Epithelial cell of esophagus (primary cell): ENCODE data around the gene GPI.

ENCODE experiments used
- DNase-seq: peaks from one replicate; pipeline ENCODE4 v3.0.0; 2010; ENCODE audit warnings: low read depth
- H3K4me3 ChIP-seq: 2 replicates; pipeline ENCODE4 v1.5.1; 2011; ENCODE audit warnings: mild to moderate bottlenecking, low read length, control low read depth
- TF ChIP-seq, protein P1 (sequence below): IDR thresholded peaks from 2 replicates; pipeline ENCODE4 v1.5.1; 2011; ENCODE audit warnings: low read depth, mild to moderate bottlenecking, low read length, control low read depth, inconsistent platforms; ENCODE audit not compliant: insufficient read depth; ENCODE audit errors: missing control alignments

GPI gene

GRCh38 chr19:34359954-34360315 lies 5.1 kb upstream of the GPI start:
- TF ChIP-seq, protein P1, sequence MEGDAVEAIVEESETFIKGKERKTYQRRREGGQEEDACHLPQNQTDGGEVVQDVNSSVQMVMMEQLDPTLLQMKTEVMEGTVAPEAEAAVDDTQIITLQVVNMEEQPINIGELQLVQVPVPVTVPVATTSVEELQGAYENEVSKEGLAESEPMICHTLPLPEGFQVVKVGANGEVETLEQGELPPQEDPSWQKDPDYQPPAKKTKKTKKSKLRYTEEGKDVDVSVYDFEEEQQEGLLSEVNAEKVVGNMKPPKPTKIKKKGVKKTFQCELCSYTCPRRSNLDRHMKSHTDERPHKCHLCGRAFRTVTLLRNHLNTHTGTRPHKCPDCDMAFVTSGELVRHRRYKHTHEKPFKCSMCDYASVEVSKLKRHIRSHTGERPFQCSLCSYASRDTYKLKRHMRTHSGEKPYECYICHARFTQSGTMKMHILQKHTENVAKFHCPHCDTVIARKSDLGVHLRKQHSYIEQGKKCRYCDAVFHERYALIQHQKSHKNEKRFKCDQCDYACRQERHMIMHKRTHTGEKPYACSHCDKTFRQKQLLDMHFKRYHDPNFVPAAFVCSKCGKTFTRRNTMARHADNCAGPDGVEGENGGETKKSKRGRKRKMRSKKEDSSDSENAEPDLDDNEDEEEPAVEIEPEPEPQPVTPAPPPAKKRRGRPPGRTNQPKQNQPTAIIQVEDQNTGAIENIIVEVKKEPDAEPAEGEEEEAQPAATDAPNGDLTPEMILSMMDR = no peak
- H3K4me3 ChIP-seq = peak overlapping the region; percentile 47
- no peak for DNase-seq

DNA sequence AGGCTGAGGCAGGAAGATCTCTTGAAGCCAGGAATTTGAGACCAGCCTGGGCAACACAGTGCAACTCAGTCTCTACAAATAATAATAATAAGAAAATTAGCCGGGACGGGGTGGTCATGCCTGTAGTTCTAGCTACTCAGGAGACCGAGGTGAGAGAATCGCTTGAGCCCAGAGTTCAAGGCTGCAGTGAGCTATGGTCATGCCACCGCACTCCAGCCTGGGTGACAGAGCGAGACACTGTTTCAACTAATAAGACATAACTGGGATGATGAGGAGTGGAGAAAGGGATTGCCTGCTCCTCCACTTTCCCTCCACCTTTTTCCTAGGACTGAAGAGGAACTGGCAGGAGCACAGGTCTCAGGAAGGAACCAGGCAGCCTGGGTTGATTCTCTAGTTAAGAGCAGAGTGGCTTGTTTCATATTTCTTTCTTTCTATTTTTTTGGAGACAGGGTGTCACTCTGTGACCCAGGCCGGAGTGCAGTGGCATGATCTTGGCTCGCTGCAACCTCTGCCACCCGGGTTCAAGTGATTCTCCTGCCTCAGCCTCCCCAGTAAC lies 4.6 kb upstream of the GPI start:
- H3K4me3 ChIP-seq = no peak overlapping the region
- TF ChIP-seq, protein P1 = no peak
- no peak for DNase-seq

GRCh38 chr19:34362679-34363069 lies 2.3 kb upstream of the GPI start:
- H3K4me3 ChIP-seq = no peak overlapping the region
- no peak for DNase-seq
- TF ChIP-seq, protein P1 = no peak

- no peak overlapping the region for H3K4me3 ChIP-seq
- TF ChIP-seq, protein P1 = no peak
- DNase-seq = no peak
Measured at GRCh38 chr19:34363094-34363493, 1.9 kb upstream of the GPI start.

DNA sequence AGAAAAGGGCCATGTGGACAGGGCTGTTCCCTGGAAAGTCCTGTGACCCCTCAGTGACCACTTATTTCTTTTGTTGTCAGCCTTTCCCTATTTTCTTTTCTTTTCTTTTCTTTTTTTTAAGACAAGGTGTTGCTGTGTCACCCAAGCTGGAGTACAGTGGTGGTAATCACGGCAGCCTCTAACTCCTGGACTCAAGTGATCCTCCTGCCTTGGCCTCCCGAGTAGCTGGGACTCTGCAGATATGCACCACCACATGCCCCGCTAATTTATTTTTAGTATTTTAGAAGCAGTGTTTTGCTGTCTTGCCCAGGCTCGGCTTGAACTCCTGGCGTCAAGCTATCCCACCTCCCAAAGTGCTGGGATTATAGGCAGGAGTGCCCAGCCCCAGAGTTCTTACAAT lies 1.1 kb upstream of the GPI start:
- TF ChIP-seq, protein P1 = no peak
- no peak overlapping the region for H3K4me3 ChIP-seq
- DNase-seq = no peak

DNA sequence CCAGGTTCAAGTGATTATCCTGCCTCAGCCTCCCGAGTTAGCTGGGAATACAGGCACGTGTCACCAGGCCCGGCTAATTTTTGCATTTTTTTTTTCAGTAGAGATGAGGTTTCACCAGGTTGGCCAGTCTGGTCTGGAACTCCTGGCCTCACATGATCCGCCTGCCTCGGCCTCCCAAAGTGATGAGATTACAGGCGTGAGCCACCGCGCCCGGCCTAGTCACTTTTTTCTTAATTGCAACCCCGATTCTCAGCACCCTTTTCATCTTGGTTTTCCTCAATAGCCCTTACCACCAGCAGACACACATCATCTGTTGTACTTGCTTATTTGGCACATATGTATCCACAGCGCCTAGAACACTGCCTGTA lies 550 bp upstream of the GPI start:
- no peak for DNase-seq
- peak overlapping the region; percentile 36 for H3K4me3 ChIP-seq
- TF ChIP-seq, protein P1 = no peak

- TF ChIP-seq, protein P1 = no peak
- peak overlapping the region; percentile 87 for H3K4me3 ChIP-seq
- DNase-seq = peak; percentile 35
Measured at GRCh38 chr19:34365463-34366401, 736 bp downstream of the GPI start.
